HepG2 (cell line): ENCODE measurements around the gene HSPB3. TPM values are rescaled to one million over a fixed set of nuclear protein-coding genes. Genes with fewer than 3 reads are reported as not detected.

Experiments
- ATAC-seq: fragments of 200-7000 bp; cut with Tn5 transposase; 3 replicates; pipeline ENCODE4 v1.9.1; 2020; ENCODE audit warnings: mild to moderate bottlenecking, moderate library complexity
- BruUV-seq: library from RNA; stranded (reverse); fragments of 400-500 nt; replicated peaks from 2 replicates; lab custom pipeline; 2021; lab: Mats Ljungman, UMichigan
- CTCF ChIA-PET: fragments of 300-600 bp; formaldehyde crosslinking; extraction: SDS; loops from one replicate; lab custom pipeline; 2021; ENCODE audit warnings: low total read pairs, inconsistent platforms, low intra/inter-chr PET ratio; lab: Yijun Ruan, JAX
- POLR2A ChIA-PET: fragments of 350-600 bp; sonication (Branson Sonifier 250); formaldehyde crosslinking; loops from one replicate; lab custom pipeline; 2020; ENCODE audit warnings: antibody characterized with exemption, inconsistent platforms; lab: Yijun Ruan, JAX
- DNase-seq: peaks from one replicate; pipeline ENCODE4 v3.0.0-alpha.2; 2015; ENCODE audit warnings: low spot score
- FAIRE-seq: peaks from 3 replicates; lab custom pipeline; 2011; peaks lifted over from hg19 to GRCh38; lab: Jason Lieb, UNC
- H2AFZ ChIP-seq: one replicate; pipeline ENCODE4 v1.6.1; 2011; ENCODE audit warnings: low read length, inconsistent platforms
- H3K27ac ChIP-seq: fragments of 300-600 bp; 3 replicates; pipeline ENCODE4 v1.8.0; 2011; ENCODE audit warnings: mixed run types, mild to moderate bottlenecking, mixed read lengths, low read length, inconsistent platforms; ENCODE audit not compliant: insufficient read depth; ENCODE audit errors: extremely low read length
- H3K27me3 ChIP-seq, 2 experiments: fragments of 200-600 bp in 1 of 2; 2 replicates in 1 of 2; 3 replicates in 1 of 2; pipeline versions ENCODE4 v1.6.0 to v1.8.0; 2011; ENCODE audit warnings: low read length in 2 of 2, mild to moderate bottlenecking in 2 of 2, moderate library complexity in 2 of 2, inconsistent platforms in 1 of 2; ENCODE audit not compliant: insufficient read depth in 2 of 2, control insufficient read depth in 1 of 2
- H3K36me3 ChIP-seq, 2 experiments: fragments of 200-600 bp in 1 of 2; replicated peaks in 1 of 2; 2 replicates in 1 of 2; 3 replicates in 1 of 2; pipeline versions ENCODE4 v1.5.1 to v1.8.0; 2011; ENCODE audit warnings: low read length in 2 of 2, inconsistent platforms in 1 of 2; ENCODE audit not compliant: insufficient read depth in 2 of 2, control insufficient read depth in 1 of 2
- H3K4me1 ChIP-seq: 2 replicates; pipeline ENCODE4 v1.5.1; 2012; ENCODE audit warnings: low read length, inconsistent platforms; ENCODE audit not compliant: insufficient read depth
- H3K4me2 ChIP-seq: 2 replicates; pipeline ENCODE4 v1.6.0; 2011; ENCODE audit warnings: low read depth, low read length, inconsistent platforms
- H3K4me3 ChIP-seq, 3 experiments: fragments of 200-600 bp in 1 of 3; sonication (generic), shearing (Covaris generic) in 1 of 3; replicated peaks in 1 of 3; 2 replicates each; pipeline ENCODE4 v1.5.1; 2011 to 2016; ENCODE audit warnings: low read length in 3 of 3, inconsistent platforms in 2 of 3, low read depth in 2 of 3, mild to moderate bottlenecking in 2 of 3, control low read depth in 1 of 3, mixed read lengths in 1 of 3; ENCODE audit not compliant: insufficient read depth in 1 of 3
- H3K79me2 ChIP-seq: one replicate; pipeline ENCODE4 v1.6.1; 2011; ENCODE audit warnings: low read length, inconsistent platforms; ENCODE audit not compliant: insufficient read depth
- H3K9ac ChIP-seq: 2 replicates; pipeline ENCODE4 v1.6.0; 2011; ENCODE audit warnings: mild to moderate bottlenecking, low read depth, low read length, inconsistent platforms; ENCODE audit not compliant: insufficient read depth
- H3K9me3 ChIP-seq: 2 replicates; pipeline ENCODE4 v1.5.1; 2012; ENCODE audit warnings: mild to moderate bottlenecking, low read length
- H4K20me1 ChIP-seq: 2 replicates; pipeline ENCODE4 v1.6.0; 2011; ENCODE audit warnings: inconsistent platforms, mild to moderate bottlenecking, low read length, moderate library complexity; ENCODE audit not compliant: insufficient read depth
- ELF3 ChIP-seq: IDR thresholded peaks from 2 replicates; pipeline ENCODE4 v1.6.1; 2016; ENCODE audit warnings: missing genetic modification reagents, missing compliant biosample characterization
- MAFF ChIP-seq: IDR thresholded peaks from 2 replicates; pipeline ENCODE4 v1.6.1; 2011; ENCODE audit warnings: low read depth, low read length, improper control_type of control experiment
- MAFK ChIP-seq, 2 experiments: IDR thresholded peaks in 1 of 2; conservative IDR thresholded peaks in 1 of 2; 2 replicates each; pipeline ENCODE4 v1.6.1; 2011; ENCODE audit warnings: improper control_type of control experiment in 2 of 2, low read length in 2 of 2
- PREB ChIP-seq: sonication (generic); formaldehyde crosslinking; IDR thresholded peaks from 2 replicates; pipeline ENCODE4 v1.4.0; 2020; ENCODE audit warnings: missing genetic modification reagents
- ZNF558 ChIP-seq: sonication (generic); formaldehyde crosslinking; IDR thresholded peaks from 2 replicates; pipeline ENCODE4 v1.9.0; 2022; ENCODE audit warnings: mild to moderate bottlenecking, missing genetic modification reagents, borderline replicate concordance
- ZNF609 ChIP-seq: sonication (generic); formaldehyde crosslinking; IDR thresholded peaks from 2 replicates; pipeline ENCODE4 v1.4.0; 2020; ENCODE audit warnings: mild to moderate bottlenecking, missing genetic modification reagents, borderline replicate concordance
- WGBS: methylation state at CpG from one replicate; pipeline ENCODE4 v1.1.6; 2017; ENCODE audit warnings: low lambda C conversion rate; 5-methylcytosine and 5-hydroxymethylcytosine counted together
- in situ Hi-C: cut with HindIII; loops from 2 replicates; pipeline ENCODE4 v1.10.0; 2017; ENCODE audit warnings: low pct_unique_long_range_greater_than_20kb; ENCODE audit not compliant: extremely low pct_ligation_motif_present
- intact Hi-C: fragments of 100-400 bp; cut with micrococcal nuclease; formaldehyde crosslinking; loops from one replicate; pipeline ENCODE4 v1.10.0; 2022; ENCODE audit not compliant: unreplicated experiment
- polyA plus RNA-seq, 8 experiments: library from polyadenylated mRNA; depleted of rRNA in 3 of 8; stranded (reverse) in 7 of 8; unstranded in 1 of 8; fragments of >200 nt; fragmentation: Illumina TruSeq in 4 of 8; extraction: Trizol in 4 of 8; gene quantifications; 2 replicates each; pipeline versions ENCODE4 v1.2.1 to v1.2.3, GENCODE V29; 2011 to 2016; ENCODE audit warnings: low read depth in 4 of 8, missing spikeins in 1 of 8, mixed read lengths in 1 of 8; ENCODE audit not compliant: insufficient read depth in 1 of 8
- total RNA-seq, 5 experiments: library from RNA; depleted of rRNA; stranded (reverse); fragments of >200 nt; fragmentation: Illumina TruSeq; extraction: Trizol; gene quantifications; 2 replicates each; pipeline ENCODE4 v1.2.3, GENCODE V29; 2016; ENCODE audit warnings: low read depth in 1 of 5

HSPB3 gene
- total and polyA plus RNA-seq, 2 of the 13 experiments (the other 11 are each of a cell fraction or from before 2014, with no cell fraction given): not detected

GRCh38 chr5:54453046-54453445, 2.5 kb upstream of the HSPB3 start (continued):
- no peak for TF ChIP-seq ZNF609 (CRISPR knock-in tag)
- TF ChIP-seq ELF3: no peak
- TF ChIP-seq, all 625 proteins: peak for 0

GRCh38 chr5:54454602-54455001, 897 bp upstream of the HSPB3 start:
- Histone ChIP-seq H3K9me3 (no peaks in the 10 kb centered on the region), H3K4me1 (no peaks in the 10 kb centered on the region), H4K20me1 (no peaks in the 10 kb centered on the region), H3K4me2 (no peak overlapping the region), H3K27ac (no peak overlapping the region), H3K9ac (no peak overlapping the region), H2AFZ (no peak overlapping the region), H3K36me3 (no peaks in the 10 kb centered on the region), H3K4me3 (no peak overlapping the region), H3K79me2 (no peaks in the 10 kb centered on the region), H3K27me3 (peaks cover 0 to 3% of the 10 kb centered on the region in 2 experiments; a peak in 2 of 5 replicates)
- WGBS: 21% methylated on average over 2 of the region's 2 CpGs
- intact Hi-C loops: no loop called here
- no peak for FAIRE-seq
- DNase-seq: no peak
- POLR2A ChIA-PET: no interaction called here
- no TSS peak for BruUV-seq
- TF ChIP-seq MAFF (peak; percentile 46; the same call in 1 of the 2 replicates), ZNF558 (CRISPR knock-in tag) (no peak), MAFK (conservative IDR thresholded peaks at IDR 0.05 in 1 of 2, IDR thresholded peaks at IDR 0.05 in 1 of 2; ENCODE audit: low read length in 2 of 2) (peak; percentile 61 to 62), PREB (CRISPR knock-in tag) (no peak)
- no peak for ATAC-seq
- CTCF ChIA-PET: no interaction called here
- in situ Hi-C loops: no loop called here
